H1 (cell line): ENCODE data around the gene MAPK4. TPM values are rescaled to one million over a fixed set of nuclear protein-coding genes. Genes with fewer than 3 reads are reported as not detected.

ENCODE experiments used
- CTCF ChIA-PET: fragments of 300-600 bp; sonication (Branson Sonifier 250); formaldehyde crosslinking; loops from one replicate; lab custom pipeline; 2021; ENCODE audit not compliant: partially characterized antibody; lab: Charles Lee
- POLR2A ChIA-PET: fragments of 300-600 bp; sonication (Branson Sonifier 250); formaldehyde crosslinking; loops from one replicate; lab custom pipeline; 2021; ENCODE audit warnings: inconsistent platforms; ENCODE audit not compliant: partially characterized antibody; lab: Charles Lee
- DNase-seq, 2 experiments: peaks; one replicate each; pipeline versions ENCODE4 v3.0.0 to v3.0.0-alpha.2; 2010 to 2022; ENCODE audit warnings: low spot score in 2 of 2, low read depth in 1 of 2, mixed read lengths in 1 of 2
- FAIRE-seq: peaks from 2 replicates; lab custom pipeline; 2011; peaks lifted over from hg19 to GRCh38; lab: Jason Lieb, UNC
- H2AFZ ChIP-seq: 2 replicates; pipeline ENCODE4 v1.8.1; 2012; ENCODE audit warnings: low read length, inconsistent platforms
- H2AK5ac ChIP-seq: 2 replicates; pipeline ENCODE4 v1.6.1; 2013; ENCODE audit warnings: low read depth, low read length
- H2BK120ac ChIP-seq: replicated peaks from 2 replicates; pipeline ENCODE3; 2013; ENCODE audit warnings: low read depth, low read length, inconsistent platforms
- H2BK12ac ChIP-seq: 2 replicates; pipeline ENCODE4 v1.6.1; 2013; ENCODE audit warnings: low read depth, low read length
- H2BK15ac ChIP-seq: 2 replicates; pipeline ENCODE4 v1.6.1; 2013; ENCODE audit warnings: low read length
- H2BK20ac ChIP-seq: 2 replicates; pipeline ENCODE4 v1.6.1; 2013; ENCODE audit warnings: low read length
- H2BK5ac ChIP-seq: 2 replicates; pipeline ENCODE4 v1.6.1; 2013; ENCODE audit warnings: low read depth, low read length
- H3K14ac ChIP-seq: 2 replicates; pipeline ENCODE4 v1.6.1; 2013; ENCODE audit warnings: inconsistent platforms; ENCODE audit not compliant: insufficient read length
- H3K18ac ChIP-seq: 2 replicates; pipeline ENCODE4 v1.6.1; 2013; ENCODE audit warnings: low read length; ENCODE audit errors: extremely low read depth
- H3K23ac ChIP-seq: 2 replicates; pipeline ENCODE4 v1.6.1; 2013; ENCODE audit warnings: inconsistent platforms; ENCODE audit not compliant: insufficient read length
- H3K23me2 ChIP-seq: 2 replicates; pipeline ENCODE4 v1.6.1; 2013; ENCODE audit warnings: low read depth, low read length
- H3K27ac ChIP-seq: 2 replicates; pipeline ENCODE4 v1.6.1; 2011; ENCODE audit warnings: low read depth, low read length, inconsistent platforms
- H3K27me3 ChIP-seq, 4 experiments: replicated peaks in 1 of 4; 1 replicate in 1 of 4; 2 replicates in 3 of 4; pipeline versions ENCODE4 v1.6.1 to v1.8.1; 2011 to 2013; ENCODE audit warnings: low read length in 3 of 4, mild to moderate bottlenecking in 3 of 4, inconsistent platforms in 2 of 4, mixed read lengths in 2 of 4, moderate library complexity in 1 of 4; ENCODE audit not compliant: control insufficient read depth in 3 of 4, insufficient read depth in 3 of 4; ENCODE audit errors: extremely low read depth in 1 of 4
- H3K36me3 ChIP-seq, 4 experiments: 2 replicates each; pipeline versions ENCODE4 v1.6.1 to v1.8.1; 2011 to 2013; ENCODE audit warnings: mild to moderate bottlenecking in 4 of 4, low read length in 3 of 4, moderate library complexity in 2 of 4, control low read depth in 1 of 4, inconsistent platforms in 1 of 4; ENCODE audit not compliant: insufficient read depth in 4 of 4, control insufficient read depth in 2 of 4
- H3K4ac ChIP-seq: replicated peaks from 2 replicates; pipeline ENCODE3; 2013; ENCODE audit warnings: low read length, low read depth, mixed read lengths, inconsistent platforms; ENCODE audit not compliant: insufficient read length
- H3K4me1 ChIP-seq, 4 experiments: replicated peaks in 1 of 4; 1 replicate in 1 of 4; 2 replicates in 3 of 4; pipeline versions ENCODE4 v1.6.1 to v1.8.1; 2011 to 2013; ENCODE audit warnings: low read length in 3 of 4, inconsistent platforms in 2 of 4, mixed read lengths in 1 of 4; ENCODE audit not compliant: insufficient read depth in 4 of 4, control insufficient read depth in 3 of 4
- H3K4me2 ChIP-seq, 2 experiments: 2 replicates each; pipeline versions ENCODE4 v1.6.1 to v1.8.1; 2011 to 2013; ENCODE audit warnings: low read depth in 2 of 2, low read length in 2 of 2, control low read depth in 1 of 2, inconsistent platforms in 1 of 2, mild to moderate bottlenecking in 1 of 2; ENCODE audit not compliant: insufficient read depth in 1 of 2
- H3K4me3 ChIP-seq, 4 experiments: fragments of 200-600, 300-600 bp in 1 of 4; sonication (generic), shearing (Covaris generic), sonication (Bioruptor Twin) in 1 of 4; 2 replicates each; pipeline versions ENCODE4 v1.5.1 to v1.8.1; 2011 to 2016; ENCODE audit warnings: low read length in 4 of 4, low read depth in 3 of 4, control low read depth in 2 of 4, inconsistent platforms in 2 of 4, mild to moderate bottlenecking in 2 of 4, mixed read lengths in 1 of 4, moderate library complexity in 1 of 4; ENCODE audit not compliant: insufficient read depth in 2 of 4; ENCODE audit errors: extremely low read depth in 1 of 4
- H3K56ac ChIP-seq: replicated peaks from 2 replicates; pipeline ENCODE3; 2013; ENCODE audit warnings: low read depth, mild to moderate bottlenecking, mixed read lengths, low read length, inconsistent platforms; ENCODE audit not compliant: insufficient read length
- H3K79me1 ChIP-seq: 2 replicates; pipeline ENCODE4 v1.6.1; 2013; ENCODE audit warnings: low read depth, low read length, control low read depth
- H3K79me2 ChIP-seq, 2 experiments: 2 replicates each; pipeline versions ENCODE4 v1.6.1 to v1.8.1; 2012 to 2013; ENCODE audit warnings: low read length in 2 of 2, mild to moderate bottlenecking in 2 of 2, inconsistent platforms in 1 of 2; ENCODE audit not compliant: insufficient read depth in 2 of 2, control insufficient read depth in 1 of 2
- H3K9ac ChIP-seq, 4 experiments: replicated peaks in 1 of 4; 1 replicate in 1 of 4; 2 replicates in 3 of 4; pipeline versions ENCODE4 v1.6.1 to v1.8.1; 2011 to 2013; ENCODE audit warnings: low read depth in 3 of 4, low read length in 3 of 4, control low read depth in 2 of 4, mild to moderate bottlenecking in 2 of 4, moderate library complexity in 2 of 4, inconsistent platforms in 1 of 4; ENCODE audit errors: extremely low read depth in 1 of 4
- H3K9me3 ChIP-seq, 2 experiments: 2 replicates each; pipeline versions ENCODE4 v1.6.1 to v1.8.1; 2012 to 2013; ENCODE audit warnings: mild to moderate bottlenecking in 2 of 2, moderate library complexity in 2 of 2, control low read depth in 1 of 2, inconsistent platforms in 1 of 2, low read depth in 1 of 2, low read length in 1 of 2, mixed read lengths in 1 of 2; ENCODE audit not compliant: insufficient read depth in 2 of 2
- H4K20me1 ChIP-seq, 2 experiments: replicated peaks in 1 of 2; 2 replicates each; pipeline versions ENCODE3 to v1.8.1; 2011 to 2013; ENCODE audit warnings: inconsistent platforms in 2 of 2, low read length in 2 of 2, mild to moderate bottlenecking in 1 of 2; ENCODE audit not compliant: insufficient read depth in 2 of 2, control insufficient read depth in 1 of 2
- H4K5ac ChIP-seq: 2 replicates; pipeline ENCODE4 v1.6.1; 2013; ENCODE audit warnings: low read length, low read depth, mixed read lengths, inconsistent platforms; ENCODE audit not compliant: insufficient read length
- H4K8ac ChIP-seq: 2 replicates; pipeline ENCODE4 v1.8.0; 2013; ENCODE audit warnings: mild to moderate bottlenecking, moderate library complexity, low read length, inconsistent platforms; ENCODE audit not compliant: insufficient read depth; ENCODE audit errors: extremely low read depth
- H4K91ac ChIP-seq: replicated peaks from 2 replicates; pipeline ENCODE3; 2013; ENCODE audit warnings: low read length, mixed read lengths, inconsistent platforms; ENCODE audit not compliant: insufficient read length
- BACH1 ChIP-seq: IDR thresholded peaks from 2 replicates; pipeline ENCODE4 v1.6.1; 2012; ENCODE audit warnings: low read length, improper control_type of control experiment
- CREB1 ChIP-seq: IDR thresholded peaks from 2 replicates; pipeline ENCODE4 v1.6.1; 2012; ENCODE audit warnings: inconsistent platforms
- PHF8 ChIP-seq: fragments of 200-600 bp; sonication (generic); conservative IDR thresholded peaks from 2 replicates; pipeline ENCODE4 v1.7.1; 2012; ENCODE audit warnings: low read depth, mild to moderate bottlenecking, inconsistent platforms, low read length, moderate library complexity
- ZNF274 ChIP-seq: IDR thresholded peaks from 2 replicates; pipeline ENCODE4 v1.7.0; 2012; ENCODE audit warnings: low read length, borderline replicate concordance; ENCODE audit errors: extremely low read depth
- WGBS, 2 experiments: shearing (Covaris generic) in 1 of 2; methylation state at CpG; one replicate each; pipeline versions ENCODE4 v1.1.6 to v1.1.7; 2013 to 2015; ENCODE audit warnings: low lambda C conversion rate in 2 of 2, mixed read lengths in 2 of 2, inconsistent platforms in 1 of 2, low coverage in 1 of 2, missing lambda C conversion rate in 1 of 2; ENCODE audit not compliant: insufficient replicate concordance in 2 of 2, insufficient coverage in 1 of 2, insufficient read length in 1 of 2; ENCODE audit errors: extremely low coverage in 1 of 2, missing lambda C conversion rate in 1 of 2; 5-methylcytosine and 5-hydroxymethylcytosine counted together
- polyA plus RNA-seq, 7 experiments: library from polyadenylated mRNA; depleted of rRNA in 3 of 7; stranded (reverse) in 5 of 7; unstranded in 2 of 7; fragments of >200 nt in 5 of 7; fragments of 200-250 nt in 2 of 7; gene quantifications; 1 replicate in 5 of 7; 2 replicates in 1 of 7; 4 replicates in 1 of 7; pipeline versions ENCODE4 v1.2.1 to v1.2.3, GENCODE V29; 2011 to 2013; ENCODE audit warnings: missing spikeins in 2 of 7, mixed read lengths in 2 of 7
- total RNA-seq: library from RNA; stranded (reverse); fragmentation: NEBNext Ultra II Directional; extraction: Animal tissue kit (Norgen Biotek cat#: 25700); gene quantifications from 2 replicates; pipeline ENCODE4 v1.2.1, GENCODE V29; 2021
- TF ChIP-seq, protein P1 (sequence below): IDR thresholded peaks from 2 replicates; pipeline ENCODE4 v1.6.1; 2011; ENCODE audit warnings: low read depth, mild to moderate bottlenecking, low read length; ENCODE audit not compliant: insufficient read depth

Gene MAPK4
- total and polyA plus RNA-seq, 2 of the 8 experiments (the other 6 are each of a cell fraction or from before 2014, with no cell fraction given), result 3.2 to 3.7 TPM

DNA sequence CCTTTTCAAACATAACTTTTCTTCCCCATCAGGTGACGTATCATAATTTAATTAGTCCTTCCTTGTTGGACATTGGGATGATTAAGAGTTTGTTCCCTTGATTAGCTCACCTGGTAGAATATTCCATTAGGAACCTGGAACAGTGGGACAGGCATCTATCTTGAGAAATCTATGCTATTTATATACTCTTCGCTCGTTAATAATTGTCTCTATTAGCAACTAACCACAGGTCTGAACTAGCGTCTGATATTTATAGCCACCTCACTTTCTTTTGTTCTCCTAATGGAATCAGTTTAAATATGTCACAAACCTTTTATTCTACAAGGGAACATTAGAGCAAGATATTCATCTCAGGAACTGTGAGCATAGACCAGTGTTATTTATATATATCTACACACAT is 79.8 kb downstream of the MAPK4 start:
- H2BK15ac ChIP-seq, result no peak overlapping the region
- H3K23ac ChIP-seq, result no peak overlapping the region
- H3K18ac ChIP-seq, result no peak overlapping the region
- no peak overlapping the region for H3K14ac ChIP-seq
- DNase-seq (no peak), FAIRE-seq (no peak)
- no peaks in the 10 kb centered on the region for H4K20me1 ChIP-seq
- peaks cover 0 to 2% (median under 1%) of the 10 kb centered on the region in 4 experiments; a peak in 1 of 7 replicates for H3K4me1 ChIP-seq
- H3K4ac ChIP-seq, result no peak overlapping the region
- no peak overlapping the region for H2BK120ac ChIP-seq
- no peak overlapping the region for H3K4me2 ChIP-seq
- TF ChIP-seq, protein P1, sequence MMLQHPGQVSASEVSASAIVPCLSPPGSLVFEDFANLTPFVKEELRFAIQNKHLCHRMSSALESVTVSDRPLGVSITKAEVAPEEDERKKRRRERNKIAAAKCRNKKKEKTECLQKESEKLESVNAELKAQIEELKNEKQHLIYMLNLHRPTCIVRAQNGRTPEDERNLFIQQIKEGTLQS, result no peak
- TF ChIP-seq CREB1, result no peak
- no peak for TF ChIP-seq ZNF274
- TF ChIP-seq BACH1, result no peak
- TF ChIP-seq PHF8, result no peak
- no peak overlapping the region for H2AFZ ChIP-seq
- no peaks in the 10 kb centered on the region for H3K27me3 ChIP-seq
- H2BK5ac ChIP-seq, result no peak overlapping the region
- H2AK5ac ChIP-seq, result no peak overlapping the region
- H3K9ac ChIP-seq, result no peak overlapping the region
- WGBS, 2 experiments, result 95% methylated on average over 4 of the region's 4 CpGs; no CpG with 5 or more reads in 1 of the 2 experiments
- H4K8ac ChIP-seq, result no peak overlapping the region
- no peak overlapping the region for H2BK12ac ChIP-seq
- no peaks in the 10 kb centered on the region for H3K79me1 ChIP-seq
- CTCF ChIA-PET, result interaction anchor here (0.9 to 1.7 kb wide), 3 partner anchors 9 to 52 kb away, joined by 4 to 5 read pairs (median 4); no protein-coding TSS in a partner anchor
- H3K4me3 ChIP-seq, result no peak overlapping the region
- no peak overlapping the region for H3K27ac ChIP-seq
- H3K9me3 ChIP-seq, result no peaks in the 10 kb centered on the region
- no peak overlapping the region for H2BK20ac ChIP-seq
- H3K23me2 ChIP-seq, result no peaks in the 10 kb centered on the region
- no peak overlapping the region for H4K5ac ChIP-seq
- POLR2A ChIA-PET, result no interaction called here
- no peaks in the 10 kb centered on the region for H3K36me3 ChIP-seq
- H3K56ac ChIP-seq, result no peak overlapping the region
- H4K91ac ChIP-seq, result no peak overlapping the region
- H3K79me2 ChIP-seq, result no peaks in the 10 kb centered on the region
